DOHH2 (cell line): Measurements from ENCODE around the gene STX18.

Experiments used
- CTCF ChIP-seq: fragments of 200-600 bp; sonication (generic); IDR thresholded peaks from one replicate; pipeline ENCODE4 v1.5.1; 2014; ENCODE audit warnings: antibody characterized with exemption, mild to moderate bottlenecking, low read depth, low read length; ENCODE audit not compliant: poor library complexity, severe bottlenecking
- EZH2phosphoT487 ChIP-seq: fragments of 200-600 bp; sonication (generic); IDR thresholded peaks from 2 replicates; pipeline ENCODE4 v1.6.1; 2017; ENCODE audit warnings: borderline replicate concordance, mild to moderate bottlenecking, antibody characterized with exemption, low read length, moderate library complexity, mixed read lengths

- TF ChIP-seq CTCF: no peak
- no peak for TF ChIP-seq EZH2phosphoT487
Observed at GRCh38 chr4:4390515-4391240, 151.2 kb downstream of the STX18 start.
